ENCODE data around the gene CDH1.

GRCh38 chr16:68779891-68780290 is 42.8 kb downstream of the CDH1 start:
- TF ChIP-seq CTCF (IDR thresholded peaks at IDR 0.05) (no peak), POLR2A (IDR thresholded peaks at IDR 0.05) (no peak)
